ENCODE measurements around the gene HMGA1. TPM values are rescaled to one million over a fixed set of nuclear protein-coding genes. Genes with fewer than 3 reads are reported as not detected.

The HMGA1 gene
- total and polyA plus RNA-seq, 2 experiments from 2014 or later = 1,411 to 2,052 TPM

DNA sequence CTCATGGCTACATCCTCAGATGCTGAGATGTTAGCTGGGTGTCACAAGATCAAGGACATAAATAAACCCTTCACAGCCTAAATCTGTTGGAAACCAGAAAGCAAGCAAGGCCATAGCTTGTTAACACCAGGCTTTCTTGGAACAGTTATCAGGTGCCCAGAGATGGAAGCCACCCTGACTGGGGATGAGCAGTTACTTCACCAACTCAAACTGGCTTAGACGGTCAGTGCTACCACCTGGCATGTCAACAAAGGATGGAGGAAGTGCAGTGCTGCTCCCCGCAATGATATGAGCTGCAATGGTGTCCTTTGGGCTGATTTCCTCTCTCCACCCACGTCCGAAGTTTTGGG is 41.1 kb downstream of the HMGA1 start:
- no peak overlapping the region for H3K4me3 Mint-ChIP-seq
- H3K4me2 ChIP-seq = no peak overlapping the region
- no peak overlapping the region for H3K4me3 ChIP-seq
- no peaks in the 10 kb centered on the region; the same call in 2 of the 3 replicates for H3K36me3 Mint-ChIP-seq (ENCODE audit: low read depth)
- peaks cover 5% of the 10 kb centered on the region for H3K27me3 Mint-ChIP-seq (ENCODE audit: insufficient read depth, low read depth, poor library complexity)
- DNase-seq (ENCODE audit: low spot score) (no peak), ATAC-seq (no peak)
- no peaks in the 10 kb centered on the region for H3K9me2 ChIP-seq (ENCODE audit: insufficient read depth)
- H3K4me1 ChIP-seq (ENCODE audit: insufficient read depth) = no peaks in the 10 kb centered on the region
- no peak overlapping the region for H3K27ac ChIP-seq (ENCODE audit: low read depth)
- no peak overlapping the region for H3K27ac Mint-ChIP-seq
- H3K36me3 ChIP-seq (ENCODE audit: insufficient read depth) = 0 out of 2 replicates have a peak, but pooled peaks cover 10% of the 10 kb centered on the region
- H3F3A ChIP-seq (replicated peaks; ENCODE audit: low read depth) = no peaks in the 10 kb centered on the region
- TF ChIP-seq, protein P1, sequence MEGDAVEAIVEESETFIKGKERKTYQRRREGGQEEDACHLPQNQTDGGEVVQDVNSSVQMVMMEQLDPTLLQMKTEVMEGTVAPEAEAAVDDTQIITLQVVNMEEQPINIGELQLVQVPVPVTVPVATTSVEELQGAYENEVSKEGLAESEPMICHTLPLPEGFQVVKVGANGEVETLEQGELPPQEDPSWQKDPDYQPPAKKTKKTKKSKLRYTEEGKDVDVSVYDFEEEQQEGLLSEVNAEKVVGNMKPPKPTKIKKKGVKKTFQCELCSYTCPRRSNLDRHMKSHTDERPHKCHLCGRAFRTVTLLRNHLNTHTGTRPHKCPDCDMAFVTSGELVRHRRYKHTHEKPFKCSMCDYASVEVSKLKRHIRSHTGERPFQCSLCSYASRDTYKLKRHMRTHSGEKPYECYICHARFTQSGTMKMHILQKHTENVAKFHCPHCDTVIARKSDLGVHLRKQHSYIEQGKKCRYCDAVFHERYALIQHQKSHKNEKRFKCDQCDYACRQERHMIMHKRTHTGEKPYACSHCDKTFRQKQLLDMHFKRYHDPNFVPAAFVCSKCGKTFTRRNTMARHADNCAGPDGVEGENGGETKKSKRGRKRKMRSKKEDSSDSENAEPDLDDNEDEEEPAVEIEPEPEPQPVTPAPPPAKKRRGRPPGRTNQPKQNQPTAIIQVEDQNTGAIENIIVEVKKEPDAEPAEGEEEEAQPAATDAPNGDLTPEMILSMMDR (conservative IDR thresholded peaks at IDR 0.05; ENCODE audit: low read depth in 2 of 2) = no peak
- no peak for TF ChIP-seq POLR2AphosphoS5 (IDR thresholded peaks at IDR 0.05; ENCODE audit: low read depth)
- TF ChIP-seq NANOG (IDR thresholded peaks at IDR 0.05; ENCODE audit: borderline replicate concordance) = no peak
- TF ChIP-seq EZH2phosphoT487 (IDR thresholded peaks at IDR 0.05; ENCODE audit: unreplicated experiment) = no peak
- no peak for TF ChIP-seq STAT1 (IDR thresholded peaks at IDR 0.05; ENCODE audit: unreplicated experiment)
- TF ChIP-seq, protein P2, sequence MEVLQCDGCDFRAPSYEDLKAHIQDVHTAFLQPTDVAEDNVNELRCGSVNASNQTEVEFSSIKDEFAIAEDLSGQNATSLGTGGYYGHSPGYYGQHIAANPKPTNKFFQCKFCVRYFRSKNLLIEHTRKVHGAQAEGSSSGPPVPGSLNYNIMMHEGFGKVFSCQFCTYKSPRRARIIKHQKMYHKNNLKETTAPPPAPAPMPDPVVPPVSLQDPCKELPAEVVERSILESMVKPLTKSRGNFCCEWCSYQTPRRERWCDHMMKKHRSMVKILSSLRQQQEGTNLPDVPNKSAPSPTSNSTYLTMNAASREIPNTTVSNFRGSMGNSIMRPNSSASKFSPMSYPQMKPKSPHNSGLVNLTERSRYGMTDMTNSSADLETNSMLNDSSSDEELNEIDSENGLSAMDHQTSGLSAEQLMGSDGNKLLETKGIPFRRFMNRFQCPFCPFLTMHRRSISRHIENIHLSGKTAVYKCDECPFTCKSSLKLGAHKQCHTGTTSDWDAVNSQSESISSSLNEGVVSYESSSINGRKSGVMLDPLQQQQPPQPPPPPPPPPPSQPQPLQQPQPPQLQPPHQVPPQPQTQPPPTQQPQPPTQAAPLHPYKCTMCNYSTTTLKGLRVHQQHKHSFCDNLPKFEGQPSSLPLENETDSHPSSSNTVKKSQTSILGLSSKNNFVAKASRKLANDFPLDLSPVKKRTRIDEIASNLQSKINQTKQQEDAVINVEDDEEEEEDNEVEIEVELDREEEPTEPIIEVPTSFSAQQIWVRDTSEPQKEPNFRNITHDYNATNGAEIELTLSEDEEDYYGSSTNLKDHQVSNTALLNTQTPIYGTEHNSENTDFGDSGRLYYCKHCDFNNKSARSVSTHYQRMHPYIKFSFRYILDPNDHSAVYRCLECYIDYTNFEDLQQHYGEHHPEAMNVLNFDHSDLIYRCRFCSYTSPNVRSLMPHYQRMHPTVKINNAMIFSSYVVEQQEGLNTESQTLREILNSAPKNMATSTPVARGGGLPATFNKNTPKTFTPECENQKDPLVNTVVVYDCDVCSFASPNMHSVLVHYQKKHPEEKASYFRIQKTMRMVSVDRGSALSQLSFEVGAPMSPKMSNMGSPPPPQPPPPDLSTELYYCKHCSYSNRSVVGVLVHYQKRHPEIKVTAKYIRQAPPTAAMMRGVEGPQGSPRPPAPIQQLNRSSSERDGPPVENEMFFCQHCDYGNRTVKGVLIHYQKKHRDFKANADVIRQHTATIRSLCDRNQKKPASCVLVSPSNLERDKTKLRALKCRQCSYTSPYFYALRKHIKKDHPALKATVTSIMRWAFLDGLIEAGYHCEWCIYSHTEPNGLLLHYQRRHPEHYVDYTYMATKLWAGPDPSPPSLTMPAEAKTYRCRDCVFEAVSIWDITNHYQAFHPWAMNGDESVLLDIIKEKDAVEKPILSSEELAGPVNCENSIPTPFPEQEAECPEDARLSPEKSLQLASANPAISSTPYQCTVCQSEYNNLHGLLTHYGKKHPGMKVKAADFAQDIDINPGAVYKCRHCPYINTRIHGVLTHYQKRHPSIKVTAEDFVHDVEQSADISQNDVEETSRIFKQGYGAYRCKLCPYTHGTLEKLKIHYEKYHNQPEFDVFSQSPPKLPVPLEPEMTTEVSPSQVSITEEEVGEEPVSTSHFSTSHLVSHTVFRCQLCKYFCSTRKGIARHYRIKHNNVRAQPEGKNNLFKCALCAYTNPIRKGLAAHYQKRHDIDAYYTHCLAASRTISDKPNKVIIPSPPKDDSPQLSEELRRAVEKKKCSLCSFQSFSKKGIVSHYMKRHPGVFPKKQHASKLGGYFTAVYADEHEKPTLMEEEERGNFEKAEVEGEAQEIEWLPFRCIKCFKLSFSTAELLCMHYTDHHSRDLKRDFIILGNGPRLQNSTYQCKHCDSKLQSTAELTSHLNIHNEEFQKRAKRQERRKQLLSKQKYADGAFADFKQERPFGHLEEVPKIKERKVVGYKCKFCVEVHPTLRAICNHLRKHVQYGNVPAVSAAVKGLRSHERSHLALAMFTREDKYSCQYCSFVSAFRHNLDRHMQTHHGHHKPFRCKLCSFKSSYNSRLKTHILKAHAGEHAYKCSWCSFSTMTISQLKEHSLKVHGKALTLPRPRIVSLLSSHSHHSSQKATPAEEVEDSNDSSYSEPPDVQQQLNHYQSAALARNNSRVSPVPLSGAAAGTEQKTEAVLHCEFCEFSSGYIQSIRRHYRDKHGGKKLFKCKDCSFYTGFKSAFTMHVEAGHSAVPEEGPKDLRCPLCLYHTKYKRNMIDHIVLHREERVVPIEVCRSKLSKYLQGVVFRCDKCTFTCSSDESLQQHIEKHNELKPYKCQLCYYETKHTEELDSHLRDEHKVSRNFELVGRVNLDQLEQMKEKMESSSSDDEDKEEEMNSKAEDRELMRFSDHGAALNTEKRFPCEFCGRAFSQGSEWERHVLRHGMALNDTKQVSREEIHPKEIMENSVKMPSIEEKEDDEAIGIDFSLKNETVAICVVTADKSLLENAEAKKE (CRISPR knock-in tag; IDR thresholded peaks at IDR 0.05) = no peak
- no peak for TF ChIP-seq ZNF331 (CRISPR knock-in tag; IDR thresholded peaks at IDR 0.05; ENCODE audit: low read depth)
- TF ChIP-seq ZNF114 (CRISPR knock-in tag; IDR thresholded peaks at IDR 0.05) = no peak
- TF ChIP-seq, protein P3, sequence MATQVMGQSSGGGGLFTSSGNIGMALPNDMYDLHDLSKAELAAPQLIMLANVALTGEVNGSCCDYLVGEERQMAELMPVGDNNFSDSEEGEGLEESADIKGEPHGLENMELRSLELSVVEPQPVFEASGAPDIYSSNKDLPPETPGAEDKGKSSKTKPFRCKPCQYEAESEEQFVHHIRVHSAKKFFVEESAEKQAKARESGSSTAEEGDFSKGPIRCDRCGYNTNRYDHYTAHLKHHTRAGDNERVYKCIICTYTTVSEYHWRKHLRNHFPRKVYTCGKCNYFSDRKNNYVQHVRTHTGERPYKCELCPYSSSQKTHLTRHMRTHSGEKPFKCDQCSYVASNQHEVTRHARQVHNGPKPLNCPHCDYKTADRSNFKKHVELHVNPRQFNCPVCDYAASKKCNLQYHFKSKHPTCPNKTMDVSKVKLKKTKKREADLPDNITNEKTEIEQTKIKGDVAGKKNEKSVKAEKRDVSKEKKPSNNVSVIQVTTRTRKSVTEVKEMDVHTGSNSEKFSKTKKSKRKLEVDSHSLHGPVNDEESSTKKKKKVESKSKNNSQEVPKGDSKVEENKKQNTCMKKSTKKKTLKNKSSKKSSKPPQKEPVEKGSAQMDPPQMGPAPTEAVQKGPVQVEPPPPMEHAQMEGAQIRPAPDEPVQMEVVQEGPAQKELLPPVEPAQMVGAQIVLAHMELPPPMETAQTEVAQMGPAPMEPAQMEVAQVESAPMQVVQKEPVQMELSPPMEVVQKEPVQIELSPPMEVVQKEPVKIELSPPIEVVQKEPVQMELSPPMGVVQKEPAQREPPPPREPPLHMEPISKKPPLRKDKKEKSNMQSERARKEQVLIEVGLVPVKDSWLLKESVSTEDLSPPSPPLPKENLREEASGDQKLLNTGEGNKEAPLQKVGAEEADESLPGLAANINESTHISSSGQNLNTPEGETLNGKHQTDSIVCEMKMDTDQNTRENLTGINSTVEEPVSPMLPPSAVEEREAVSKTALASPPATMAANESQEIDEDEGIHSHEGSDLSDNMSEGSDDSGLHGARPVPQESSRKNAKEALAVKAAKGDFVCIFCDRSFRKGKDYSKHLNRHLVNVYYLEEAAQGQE (IDR thresholded peaks at IDR 0.05; ENCODE audit: unreplicated experiment) = no peak
- TF ChIP-seq, protein P4, sequence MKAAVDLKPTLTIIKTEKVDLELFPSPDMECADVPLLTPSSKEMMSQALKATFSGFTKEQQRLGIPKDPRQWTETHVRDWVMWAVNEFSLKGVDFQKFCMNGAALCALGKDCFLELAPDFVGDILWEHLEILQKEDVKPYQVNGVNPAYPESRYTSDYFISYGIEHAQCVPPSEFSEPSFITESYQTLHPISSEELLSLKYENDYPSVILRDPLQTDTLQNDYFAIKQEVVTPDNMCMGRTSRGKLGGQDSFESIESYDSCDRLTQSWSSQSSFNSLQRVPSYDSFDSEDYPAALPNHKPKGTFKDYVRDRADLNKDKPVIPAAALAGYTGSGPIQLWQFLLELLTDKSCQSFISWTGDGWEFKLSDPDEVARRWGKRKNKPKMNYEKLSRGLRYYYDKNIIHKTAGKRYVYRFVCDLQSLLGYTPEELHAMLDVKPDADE (IDR thresholded peaks at IDR 0.05) = no peak
- no peak for TF ChIP-seq EZH2 (IDR thresholded peaks at IDR 0.05; ENCODE audit: low read depth, unreplicated experiment)
- no peak for TF ChIP-seq CREB1 (CRISPR knock-in tag; IDR thresholded peaks at IDR 0.05; ENCODE audit: low read depth)
- TF ChIP-seq JUNB (IDR thresholded peaks at IDR 0.05; ENCODE audit: unreplicated experiment) = no peak
- H3K79me2 ChIP-seq (replicated peaks; ENCODE audit: insufficient read depth) = no peaks in the 10 kb centered on the region
- H3K4me1 Mint-ChIP-seq = no peaks in the 10 kb centered on the region
- no peaks in the 10 kb centered on the region for H3K27me3 ChIP-seq (ENCODE audit: insufficient read depth)
- H4K20me1 ChIP-seq (replicated peaks; ENCODE audit: insufficient read depth) = no peaks in the 10 kb centered on the region
- H3K9me3 Mint-ChIP-seq = no peaks in the 10 kb centered on the region
- H2AFZ ChIP-seq = no peak overlapping the region
